Activated CD8-positive, alpha-beta memory T cell treated with anti-CD3 and anti-CD28 coated beads, Interleukin-2, amount 10 ng/mL, durations not matched to agents 7 days and 5 days (primary cell): ENCODE measurements around the gene NFIX. TPM values are rescaled to one million over a fixed set of nuclear protein-coding genes. Genes with fewer than 3 reads are reported as not detected.

ENCODE experiments used
- ATAC-seq: fragments of 150-1000 bp; cut with Tn5 transposase; one replicate; pipeline ENCODE4 v1.10.0; 2021; ENCODE audit warnings: moderate library complexity
- CTCF ChIA-PET: fragments of 350-600 bp; sonication (Branson Sonifier 250); formaldehyde crosslinking; loops from one replicate; lab custom pipeline; 2021; ENCODE audit warnings: antibody characterized with exemption; lab: Charles Lee
- DNase-seq: peaks from one replicate; pipeline ENCODE4 v3.0.0-alpha.2; 2020
- H3K27ac Mint-ChIP-seq: one replicate; pipeline ENCODE4 v1.8.0; 2021; ENCODE audit warnings: mild to moderate bottlenecking, mixed read lengths
- H3K27me3 Mint-ChIP-seq: one replicate; pipeline ENCODE4 v1.8.0; 2021; ENCODE audit warnings: mixed read lengths
- H3K36me3 Mint-ChIP-seq: one replicate; pipeline ENCODE4 v1.8.0; 2021; ENCODE audit warnings: mild to moderate bottlenecking, mixed read lengths
- H3K4me1 Mint-ChIP-seq: one replicate; pipeline ENCODE4 v1.8.0; 2021; ENCODE audit warnings: mixed read lengths
- H3K4me3 Mint-ChIP-seq: one replicate; pipeline ENCODE4 v1.8.0; 2021; ENCODE audit warnings: mild to moderate bottlenecking, moderate library complexity, mixed read lengths
- H3K9me3 Mint-ChIP-seq: one replicate; pipeline ENCODE4 v1.8.0; 2022; ENCODE audit warnings: low read depth, mixed read lengths
- total RNA-seq, 2 experiments: library from RNA; stranded (reverse); gene quantifications; one replicate each; pipeline ENCODE4 v1.2.3, GENCODE V29; 2021

Gene NFIX
- total RNA-seq, 2 experiments from 2014 or later: 0.21 to 0.32 TPM

GRCh38 chr19:13069415-13070359, 74.4 kb downstream of the NFIX start:
- Mint-ChIP-seq H3K4me3 (no peak overlapping the region), H3K27me3 (no peaks in the 10 kb centered on the region), H3K4me1 (no peaks in the 10 kb centered on the region), H3K9me3 (no peaks in the 10 kb centered on the region), H3K36me3 (no peaks in the 10 kb centered on the region), H3K27ac (no peak overlapping the region)
- ATAC-seq (no peak), DNase-seq (no peak)
- CTCF ChIA-PET: interaction anchor here (1.3 to 5.5 kb wide), 3 partner anchors 8 to 105 kb away, joined by 3 to 34 read pairs (median 9); no protein-coding TSS in a partner anchor

- H3K9me3 Mint-ChIP-seq: no peaks in the 10 kb centered on the region
- no peak overlapping the region for H3K27ac Mint-ChIP-seq
- no peaks in the 10 kb centered on the region for H3K36me3 Mint-ChIP-seq
- H3K27me3 Mint-ChIP-seq: no peaks in the 10 kb centered on the region
- no peak overlapping the region for H3K4me3 Mint-ChIP-seq
- H3K4me1 Mint-ChIP-seq: no peaks in the 10 kb centered on the region
- ATAC-seq (no peak), DNase-seq (no peak)
- CTCF ChIA-PET: interaction anchor here (1.3 to 5.5 kb wide), 3 partner anchors 9 to 106 kb away, joined by 3 to 34 read pairs (median 9); no protein-coding TSS in a partner anchor
These were observed 75.3 kb downstream of the NFIX start for GRCh38 chr19:13070425-13071140.

- no peak for ATAC-seq
- Mint-ChIP-seq H3K27me3 (no peaks in the 10 kb centered on the region), H3K9me3 (no peaks in the 10 kb centered on the region), H3K27ac (no peak overlapping the region), H3K4me3 (no peak overlapping the region), H3K4me1 (no peaks in the 10 kb centered on the region), H3K36me3 (no peaks in the 10 kb centered on the region)
- CTCF ChIA-PET: interaction anchor here (0.8 to 5.5 kb wide), 4 partner anchors 10 to 107 kb away, joined by 3 to 34 read pairs (median 6); no protein-coding TSS in a partner anchor
- no peak for DNase-seq
These were observed 76.3 kb downstream of the NFIX start for GRCh38 chr19:13071444-13072187.

GRCh38 chr19:13072188-13072908, 77.1 kb downstream of the NFIX start:
- CTCF ChIA-PET: interaction anchor here (0.8 to 5.5 kb wide), 3 partner anchors 11 to 107 kb away, joined by 3 to 34 read pairs (median 4); no protein-coding TSS in a partner anchor
- ATAC-seq: no peak
- DNase-seq: no peak
- no peaks in the 10 kb centered on the region for H3K4me1 Mint-ChIP-seq
- H3K36me3 Mint-ChIP-seq: no peaks in the 10 kb centered on the region
- no peaks in the 10 kb centered on the region for H3K27me3 Mint-ChIP-seq
- H3K9me3 Mint-ChIP-seq: no peaks in the 10 kb centered on the region
- H3K4me3 Mint-ChIP-seq: no peak overlapping the region
- H3K27ac Mint-ChIP-seq: no peak overlapping the region

- no peaks in the 10 kb centered on the region for H3K36me3 Mint-ChIP-seq
- H3K27me3 Mint-ChIP-seq: no peaks in the 10 kb centered on the region
- ATAC-seq (no peak), DNase-seq (no peak)
- CTCF ChIA-PET: interaction anchor here (1.6 to 5.5 kb wide), 3 partner anchors 12 to 40 kb away, joined by 5 to 34 read pairs (median 5); no protein-coding TSS in a partner anchor
- H3K4me3 Mint-ChIP-seq: no peak overlapping the region
- H3K4me1 Mint-ChIP-seq: no peaks in the 10 kb centered on the region
- H3K27ac Mint-ChIP-seq: no peak overlapping the region
- no peaks in the 10 kb centered on the region for H3K9me3 Mint-ChIP-seq
These were observed 78.0 kb downstream of the NFIX start for GRCh38 chr19:13073263-13073662.

GRCh38 chr19:13074378-13074777, 79.1 kb downstream of the NFIX start:
- Mint-ChIP-seq H3K36me3 (no peaks in the 10 kb centered on the region), H3K4me1 (no peaks in the 10 kb centered on the region), H3K27ac (no peak overlapping the region), H3K9me3 (no peaks in the 10 kb centered on the region), H3K27me3 (no peaks in the 10 kb centered on the region), H3K4me3 (no peak overlapping the region)
- CTCF ChIA-PET: interaction anchor here (0.6 to 5.5 kb wide), 4 partner anchors 13 to 188 kb away, joined by 4 to 34 read pairs (median 5); no protein-coding TSS in a partner anchor
- ATAC-seq (no peak), DNase-seq (no peak)

- Mint-ChIP-seq H3K4me1 (no peaks in the 10 kb centered on the region), H3K9me3 (no peaks in the 10 kb centered on the region), H3K4me3 (no peak overlapping the region), H3K27me3 (no peaks in the 10 kb centered on the region), H3K27ac (no peak overlapping the region), H3K36me3 (no peaks in the 10 kb centered on the region)
- no peak for ATAC-seq
- CTCF ChIA-PET: interaction anchor here (4.3 kb wide), 1 partner anchor 15 kb away, joined by 20 read pairs; no protein-coding TSS in a partner anchor
- DNase-seq: no peak
These were observed 81.0 kb downstream of the NFIX start for GRCh38 chr19:13076320-13076719.

- Mint-ChIP-seq H3K4me3 (no peak overlapping the region), H3K27ac (no peak overlapping the region), H3K4me1 (no peaks in the 10 kb centered on the region), H3K9me3 (no peaks in the 10 kb centered on the region), H3K27me3 (no peaks in the 10 kb centered on the region), H3K36me3 (no peaks in the 10 kb centered on the region)
- DNase-seq (no peak), ATAC-seq (no peak)
- CTCF ChIA-PET: interaction anchor here (4.3 kb wide), 1 partner anchor 16 kb away, joined by 20 read pairs; no protein-coding TSS in a partner anchor
These were observed 81.5 kb downstream of the NFIX start for GRCh38 chr19:13076787-13077186.

- Mint-ChIP-seq H3K4me3 (no peak overlapping the region), H3K36me3 (no peaks in the 10 kb centered on the region), H3K9me3 (no peaks in the 10 kb centered on the region), H3K27me3 (no peaks in the 10 kb centered on the region), H3K27ac (no peak overlapping the region), H3K4me1 (no peaks in the 10 kb centered on the region)
- no peak for DNase-seq
- CTCF ChIA-PET: interaction anchor here (0.6 to 4.3 kb wide), 3 partner anchors 16 to 187 kb away, joined by 3 to 20 read pairs (median 5); no protein-coding TSS in a partner anchor
- ATAC-seq: no peak
These were observed 82.0 kb downstream of the NFIX start for GRCh38 chr19:13077240-13077639.

GRCh38 chr19:13078381-13078780, 83.1 kb downstream of the NFIX start:
- H3K36me3 Mint-ChIP-seq: no peaks in the 10 kb centered on the region
- H3K27me3 Mint-ChIP-seq: no peaks in the 10 kb centered on the region
- ATAC-seq (no peak), DNase-seq (no peak)
- no peak overlapping the region for H3K4me3 Mint-ChIP-seq
- H3K9me3 Mint-ChIP-seq: no peaks in the 10 kb centered on the region
- H3K27ac Mint-ChIP-seq: no peak overlapping the region
- no peaks in the 10 kb centered on the region for H3K4me1 Mint-ChIP-seq
- CTCF ChIA-PET: interaction anchor here (1.1 to 4.3 kb wide), 3 partner anchors 17 to 101 kb away, joined by 4 to 20 read pairs (median 5); no protein-coding TSS in a partner anchor

GRCh38 chr19:13078897-13079541, 83.7 kb downstream of the NFIX start:
- H3K27ac Mint-ChIP-seq: no peak overlapping the region
- H3K4me3 Mint-ChIP-seq: no peak overlapping the region
- no peaks in the 10 kb centered on the region for H3K9me3 Mint-ChIP-seq
- ATAC-seq (no peak), DNase-seq (no peak)
- H3K36me3 Mint-ChIP-seq: no peaks in the 10 kb centered on the region
- CTCF ChIA-PET: interaction anchor here (0.7 to 4.3 kb wide), 4 partner anchors 15 to 101 kb away, joined by 3 to 20 read pairs (median 4); no protein-coding TSS in a partner anchor
- H3K4me1 Mint-ChIP-seq: no peaks in the 10 kb centered on the region
- H3K27me3 Mint-ChIP-seq: no peaks in the 10 kb centered on the region
